Measurements from ENCODE around the gene ASB11.
"Not testable (repeated sequence)": the region's sequence is repeated elsewhere in the genome, so short reads cannot be mapped to it uniquely, and the experiment has no call there.

ASB11 gene

GRCh38 chrX:15301924-15302323 is 13.5 kb downstream of the ASB11 start:
- no peak for DNase-seq

- DNase-seq = no peak
These were observed 15.2 kb downstream of the ASB11 start for GRCh38 chrX:15299941-15300851.

- DNase-seq = no peak
These were observed 16.7 kb downstream of the ASB11 start for GRCh38 chrX:15298780-15299179.

GRCh38 chrX:15298201-15298600 is 17.2 kb downstream of the ASB11 start:
- DNase-seq = no peak

GRCh38 chrX:15293451-15293850 is 22.0 kb downstream of the ASB11 start:
- DNase-seq = no peak

GRCh38 chrX:15292861-15293260 is 22.6 kb downstream of the ASB11 start:
- DNase-seq = no peak

- no peak for DNase-seq
These were observed 37.8 kb downstream of the ASB11 start for GRCh38 chrX:15277604-15278003.

- DNase-seq = no peak
These were observed 40.5 kb downstream of the ASB11 start for GRCh38 chrX:15274946-15275345.

GRCh38 chrX:15273275-15273674 is 42.2 kb downstream of the ASB11 start:
- DNase-seq = not testable (repeated sequence)

GRCh38 chrX:15271757-15272156 is 43.7 kb downstream of the ASB11 start:
- DNase-seq = no peak

- DNase-seq = no peak
These were observed 45.6 kb downstream of the ASB11 start, which contains the start of gene ASB9 for GRCh38 chrX:15269618-15270521. Gene ASB9, minus strand, starts transcription at chrX:15270083. Its CDS starts 209 bp downstream, at chrX:15269874.

GRCh38 chrX:15269120-15269519 is 46.3 kb downstream of the ASB11 start:
- no peak for DNase-seq

- no peak for DNase-seq
These were observed 60.6 kb downstream of the ASB11 start for GRCh38 chrX:15254852-15255251.

GRCh38 chrX:15245896-15246295 is 69.5 kb downstream of the ASB11 start:
- DNase-seq = no peak

GRCh38 chrX:15244421-15244820 is 71.0 kb downstream of the ASB11 start:
- no peak for DNase-seq

- no peak for DNase-seq
These were observed 72.4 kb downstream of the ASB11 start for GRCh38 chrX:15242899-15243555.

GRCh38 chrX:15241301-15241700 is 74.1 kb downstream of the ASB11 start:
- DNase-seq = no peak

GRCh38 chrX:15240414-15240813 is 75.0 kb downstream of the ASB11 start:
- no peak for DNase-seq

GRCh38 chrX:15236146-15236545 is 79.3 kb downstream of the ASB11 start:
- DNase-seq = no peak

- no peak for DNase-seq
These were observed 80.4 kb downstream of the ASB11 start for GRCh38 chrX:15235001-15235400.

- no peak for DNase-seq
These were observed 81.9 kb downstream of the ASB11 start for GRCh38 chrX:15233416-15234015.

Measured in SIG-M5 (cell line).